GM13977 (cell line): ENCODE results near the gene MCU.

Experiments
- DNase-seq: peaks from one replicate; pipeline ENCODE4 v3.0.0; 2012; ENCODE audit warnings: low spot score
- CTCF ChIP-seq: IDR thresholded peaks from 2 replicates; pipeline ENCODE4 v1.5.1; 2012; ENCODE audit warnings: mild to moderate bottlenecking, control low read depth; ENCODE audit not compliant: insufficient read depth; ENCODE audit errors: extremely low read depth, missing control alignments
- in situ Hi-C: fragments of 300-500 bp; cut with MboI; formaldehyde crosslinking; loops from one replicate; pipeline ENCODE4 v1.12.0; 2022; ENCODE audit warnings: low sequenced_read_pairs, low pct_unique_long_range_greater_than_20kb, mixed read lengths, inconsistent platforms; ENCODE audit not compliant: unreplicated experiment

The MCU gene

GRCh38 chr10:72702868-72703581, 11.1 kb downstream of the MCU start:
- TF ChIP-seq CTCF = no peak
- DNase-seq = peak; percentile 27
- in situ Hi-C loops = no loop called here

- DNase-seq = no peak
- no peak for TF ChIP-seq CTCF
- in situ Hi-C loops = no loop called here
Observed at GRCh38 chr10:72704117-72704516, 12.2 kb downstream of the MCU start.

GRCh38 chr10:72709041-72709440, 17.1 kb downstream of the MCU start:
- in situ Hi-C loops = no loop called here
- DNase-seq = no peak
- TF ChIP-seq CTCF = no peak

GRCh38 chr10:72712136-72712535, 20.2 kb downstream of the MCU start:
- TF ChIP-seq CTCF = no peak
- no peak for DNase-seq
- in situ Hi-C loops = no loop called here

- DNase-seq = no peak
- in situ Hi-C loops = no loop called here
- no peak for TF ChIP-seq CTCF
Observed at GRCh38 chr10:72719941-72720592, 28.1 kb downstream of the MCU start.

GRCh38 chr10:72720814-72721660, 29.1 kb downstream of the MCU start:
- no peak for DNase-seq
- no peak for TF ChIP-seq CTCF
- in situ Hi-C loops = no loop called here
